SK-N-SH (cell line): Measurements from ENCODE around the gene RNPEPL1.

Experiments
- CTCF ChIP-seq: fragments of 200-600 bp; sonication (generic); IDR thresholded peaks from 2 replicates; pipeline ENCODE4 v1.6.1; 2017; ENCODE audit warnings: antibody characterized with exemption, mild to moderate bottlenecking, moderate library complexity
- EP300 ChIP-seq, 2 experiments: IDR thresholded peaks; 2 replicates each; pipeline versions ENCODE4 v1.4.0 to v1.6.1; 2012; ENCODE audit warnings: borderline replicate concordance in 1 of 2, low read depth in 1 of 2, low read length in 1 of 2
- EZH2phosphoT487 ChIP-seq: fragments of 200-600 bp; sonication (generic); IDR thresholded peaks from 2 replicates; pipeline ENCODE4 v1.6.1; 2017; ENCODE audit warnings: low read depth, mixed run types, mild to moderate bottlenecking, antibody characterized with exemption, moderate library complexity, borderline replicate concordance
- GATA2 ChIP-seq: sonication (generic); formaldehyde crosslinking; IDR thresholded peaks from 2 replicates; pipeline ENCODE4 v1.5.0; 2020; ENCODE audit warnings: mild to moderate bottlenecking, missing genetic modification reagents
- MAX ChIP-seq: IDR thresholded peaks from 2 replicates; pipeline ENCODE4 v1.4.0; 2012; ENCODE audit warnings: low read depth
- POLR2AphosphoS5 ChIP-seq: IDR thresholded peaks from 2 replicates; pipeline ENCODE4 v1.6.1; 2012; ENCODE audit warnings: low read depth, low read length
- SIN3A ChIP-seq: IDR thresholded peaks from 2 replicates; pipeline ENCODE4 v1.6.1; 2012; ENCODE audit warnings: low read depth, mild to moderate bottlenecking, low read length, moderate library complexity, borderline replicate concordance
- TCF12 ChIP-seq: IDR thresholded peaks from 2 replicates; pipeline ENCODE4 v1.4.0; 2012

- TF ChIP-seq CTCF (no peak), EZH2phosphoT487 (no peak), GATA2 (CRISPR knock-in tag) (no peak), EP300 (IDR thresholded peaks at IDR 0.05; ENCODE audit: borderline replicate concordance in 1 of 2, low read depth in 1 of 2, low read length in 1 of 2) (no peak), POLR2AphosphoS5 (no peak), MAX (no peak), SIN3A (no peak), TCF12 (no peak)
These were observed 46.1 kb downstream of the RNPEPL1 start for GRCh38 chr2:240614391-240614790.
